Peyer's patch (tissue), 4 donors: Measurements from ENCODE around the gene ZMIZ1. TPM values are rescaled to one million over a fixed set of nuclear protein-coding genes. Genes with fewer than 3 reads are reported as not detected.

Experiments
- DNase-seq, 3 donors: peaks; one replicate each; pipeline ENCODE4 v3.0.0-alpha.2; 2017 to 2019
- H3K27ac ChIP-seq, 4 donors: fragments of 200-600 bp; sonication (generic); one replicate each; pipeline ENCODE4 v1.5.1; 2016 to 2019
- H3K27me3 ChIP-seq, 2 donors: fragments of 200-600 bp; sonication (generic); one replicate each; pipeline ENCODE4 v1.5.1; 2019
- H3K36me3 ChIP-seq, 3 donors: fragments of 200-600 bp; sonication (generic); one replicate each; pipeline ENCODE4 v1.5.1; 2016 to 2019
- H3K4me1 ChIP-seq, 4 donors: fragments of 200-600 bp; sonication (generic); one replicate each; pipeline ENCODE4 v1.5.1; 2016 to 2019
- H3K4me3 ChIP-seq, 4 donors: fragments of 200-600 bp; sonication (generic); 1 replicate in 3 of 4; 2 replicates in 1 of 4; pipeline ENCODE4 v1.5.1; 2016 to 2019; ENCODE audit warnings: mild to moderate bottlenecking in 1 of 4
- H3K9me3 ChIP-seq, 4 donors: fragments of 200-600 bp; sonication (generic); one replicate each; pipeline ENCODE4 v1.5.1; 2016 to 2019; ENCODE audit warnings: mild to moderate bottlenecking in 1 of 4
- POLR2A ChIP-seq, 2 donors: fragments of 450-650 bp; IDR thresholded peaks; one replicate each; pipeline ENCODE4 v1.5.1; 2017; ENCODE audit warnings: antibody characterized with exemption in 2 of 2, mild to moderate bottlenecking in 2 of 2, moderate library complexity in 2 of 2
- total RNA-seq, 4 donors: library from RNA; depleted of rRNA; stranded (reverse); fragments of >200 nt; gene quantifications; one replicate each; pipeline ENCODE4 v1.1.0, GENCODE V29; 2016
- TF ChIP-seq, protein P1 (sequence below), 6 experiments: fragments of 450-650 bp in 4 of 6; fragments of 200-600 bp in 2 of 6; sonication (generic) in 1 of 6; IDR thresholded peaks; one replicate each; pipeline ENCODE4 v1.5.1; 2017 to 2019; ENCODE audit warnings: antibody characterized with exemption in 6 of 6, mild to moderate bottlenecking in 3 of 6, moderate library complexity in 1 of 6

Gene ZMIZ1
- total RNA-seq, 4 donors from 2014 or later: 40.4 to 86.7 (median 73.2) TPM

DNA sequence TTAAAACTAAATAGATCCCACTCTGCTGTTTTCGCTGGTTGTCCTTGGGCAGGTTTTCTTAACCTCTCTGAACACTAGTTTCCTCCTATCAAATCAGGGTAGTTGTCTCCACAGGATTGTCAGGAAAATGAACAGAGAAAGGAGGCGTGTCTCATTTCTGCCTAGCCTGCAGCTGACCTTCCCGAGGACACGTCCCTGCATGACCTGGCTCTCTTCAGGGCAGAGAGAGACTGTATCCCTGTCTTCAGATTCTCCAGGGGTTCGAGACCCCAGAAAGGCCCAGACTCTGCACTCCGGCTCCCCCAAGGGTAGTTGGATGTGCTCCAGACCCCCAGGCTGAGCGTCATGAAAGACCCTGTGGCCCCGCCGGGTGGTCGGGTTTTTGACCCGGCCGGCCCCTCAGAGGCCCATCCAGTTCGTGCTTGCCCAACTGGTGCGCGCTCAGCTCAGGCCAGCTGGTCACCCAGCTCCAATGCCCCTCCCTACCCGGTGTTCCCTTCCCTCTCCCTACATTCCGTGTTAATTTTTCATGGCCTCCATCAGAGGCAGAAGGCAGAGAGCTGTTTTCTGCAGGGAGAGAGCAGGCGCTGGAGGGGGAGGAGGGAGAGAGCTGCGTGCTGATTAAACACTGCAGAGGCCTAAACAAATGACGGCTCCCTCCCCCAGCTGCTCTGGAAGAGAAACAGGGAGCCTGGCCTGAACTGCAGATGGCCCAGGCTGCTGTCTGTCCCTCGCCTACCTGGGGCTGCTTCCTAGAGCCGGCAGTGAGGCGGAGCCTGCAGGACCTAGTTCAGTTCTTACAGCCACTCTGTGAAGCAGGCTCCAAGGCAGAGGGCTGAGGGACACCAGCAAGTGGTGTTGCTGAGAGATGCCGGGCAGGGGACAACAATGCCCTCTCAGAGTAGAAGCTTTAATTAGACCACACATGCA is 192.3 kb downstream of the ZMIZ1 start:
- H3K4me3 ChIP-seq: no peak overlapping the region
- DNase-seq: no peak
- no peaks in the 10 kb centered on the region for H3K27me3 ChIP-seq
- peaks cover 0 to 23% (median 0%) of the 10 kb centered on the region in 3 donors for H3K36me3 ChIP-seq
- TF ChIP-seq, protein P1, sequence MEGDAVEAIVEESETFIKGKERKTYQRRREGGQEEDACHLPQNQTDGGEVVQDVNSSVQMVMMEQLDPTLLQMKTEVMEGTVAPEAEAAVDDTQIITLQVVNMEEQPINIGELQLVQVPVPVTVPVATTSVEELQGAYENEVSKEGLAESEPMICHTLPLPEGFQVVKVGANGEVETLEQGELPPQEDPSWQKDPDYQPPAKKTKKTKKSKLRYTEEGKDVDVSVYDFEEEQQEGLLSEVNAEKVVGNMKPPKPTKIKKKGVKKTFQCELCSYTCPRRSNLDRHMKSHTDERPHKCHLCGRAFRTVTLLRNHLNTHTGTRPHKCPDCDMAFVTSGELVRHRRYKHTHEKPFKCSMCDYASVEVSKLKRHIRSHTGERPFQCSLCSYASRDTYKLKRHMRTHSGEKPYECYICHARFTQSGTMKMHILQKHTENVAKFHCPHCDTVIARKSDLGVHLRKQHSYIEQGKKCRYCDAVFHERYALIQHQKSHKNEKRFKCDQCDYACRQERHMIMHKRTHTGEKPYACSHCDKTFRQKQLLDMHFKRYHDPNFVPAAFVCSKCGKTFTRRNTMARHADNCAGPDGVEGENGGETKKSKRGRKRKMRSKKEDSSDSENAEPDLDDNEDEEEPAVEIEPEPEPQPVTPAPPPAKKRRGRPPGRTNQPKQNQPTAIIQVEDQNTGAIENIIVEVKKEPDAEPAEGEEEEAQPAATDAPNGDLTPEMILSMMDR (IDR thresholded peaks at IDR 0.05): no peak
- no peak for TF ChIP-seq POLR2A (IDR thresholded peaks at IDR 0.05)
- H3K9me3 ChIP-seq: no peaks in the 10 kb centered on the region
- peaks cover 0 to 24% (median 2%) of the 10 kb centered on the region in 4 donors for H3K4me1 ChIP-seq
- H3K27ac ChIP-seq: peak overlapping the region in 3 of 4 donors; percentile 10 to 63 (median 35)

DNA sequence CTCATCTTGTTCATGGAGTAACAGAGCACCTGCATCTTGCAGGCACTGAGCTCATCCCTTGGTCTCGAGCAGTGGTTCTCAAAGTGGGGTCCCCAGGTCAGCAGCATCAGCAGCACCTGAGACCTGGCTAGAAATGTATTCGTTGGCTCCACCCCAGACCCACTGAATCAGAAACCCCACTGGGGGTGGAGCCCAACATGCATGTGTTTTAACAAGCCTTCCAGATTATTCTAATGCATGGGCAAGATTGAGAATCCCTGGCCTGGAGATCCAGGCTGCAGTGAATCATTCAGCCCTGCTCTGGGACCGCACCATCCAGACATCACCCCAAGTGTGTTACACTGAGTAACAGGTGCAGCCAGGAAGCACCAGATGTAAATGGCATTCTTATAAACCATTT is 193.4 kb downstream of the ZMIZ1 start:
- H3K4me1 ChIP-seq: peaks cover 0 to 34% (median 10%) of the 10 kb centered on the region in 4 donors
- no peak overlapping the region for H3K4me3 ChIP-seq
- H3K36me3 ChIP-seq: peaks cover 0 to 17% (median 0%) of the 10 kb centered on the region in 3 donors
- no peak for DNase-seq
- no peak for TF ChIP-seq POLR2A (IDR thresholded peaks at IDR 0.05)
- TF ChIP-seq, protein P1 (IDR thresholded peaks at IDR 0.05): no peak
- H3K27ac ChIP-seq: peak overlapping the region in 2 of 4 donors; percentile 17 to 63
- no peaks in the 10 kb centered on the region for H3K9me3 ChIP-seq
- H3K27me3 ChIP-seq: no peaks in the 10 kb centered on the region

DNA sequence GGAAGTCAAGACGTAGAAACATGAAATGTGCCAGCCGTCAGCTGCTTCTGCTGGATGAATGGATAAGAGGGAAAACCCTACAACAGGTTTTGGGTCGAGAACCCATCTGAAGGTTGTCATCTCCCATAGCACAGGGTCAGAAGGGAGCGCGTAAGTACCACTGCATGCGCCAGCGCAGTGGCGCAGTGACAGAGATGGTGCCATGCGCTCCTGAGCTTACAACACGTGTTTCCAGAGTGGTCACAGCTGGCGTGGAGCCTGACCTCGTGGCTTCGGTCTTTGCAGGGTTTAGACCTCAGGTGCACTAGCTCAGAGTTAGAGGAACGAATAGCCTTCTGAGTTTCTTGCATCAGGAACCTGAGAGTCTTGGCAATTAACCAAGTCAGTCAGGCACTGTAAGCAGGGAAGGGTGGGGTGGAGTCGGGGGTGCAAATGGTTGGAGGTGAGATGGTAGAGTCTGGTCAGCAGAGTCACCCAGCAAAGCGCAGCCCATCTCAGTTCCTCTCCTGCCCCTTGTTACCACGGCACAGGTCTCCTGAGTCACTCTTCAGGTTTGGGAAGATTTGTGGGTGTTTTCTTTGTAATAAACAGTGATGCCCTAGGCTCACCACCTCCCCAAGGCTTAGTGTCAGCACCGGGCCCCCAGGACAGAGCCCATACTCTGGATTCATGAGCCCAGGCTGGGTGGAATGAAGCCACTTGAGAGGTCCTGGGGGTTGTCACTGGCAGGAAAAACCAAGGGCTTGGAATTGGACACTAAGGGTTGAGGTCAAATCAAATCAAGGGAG is 194.4 kb downstream of the ZMIZ1 start:
- Histone ChIP-seq H3K4me1 (peaks cover 0 to 43% (median 15%) of the 10 kb centered on the region in 4 donors), H3K27ac (peak overlapping the region in 2 of 4 donors; percentile 26 to 40), H3K4me3 (no peak overlapping the region), H3K27me3 (no peaks in the 10 kb centered on the region), H3K36me3 (peaks cover 0 to 14% (median 0%) of the 10 kb centered on the region in 3 donors), H3K9me3 (no peaks in the 10 kb centered on the region)
- no peak for DNase-seq
- TF ChIP-seq, protein P1 (IDR thresholded peaks at IDR 0.05): no peak
- TF ChIP-seq POLR2A (IDR thresholded peaks at IDR 0.05): no peak

GRCh38 chr10:79263939-79264338 is 195.2 kb downstream of the ZMIZ1 start:
- DNase-seq: no peak
- H3K36me3 ChIP-seq: peaks cover 0 to 18% (median 0%) of the 10 kb centered on the region in 3 donors
- H3K4me3 ChIP-seq: no peak overlapping the region
- no peaks in the 10 kb centered on the region for H3K27me3 ChIP-seq
- H3K4me1 ChIP-seq: peaks cover 0 to 46% (median 17%) of the 10 kb centered on the region in 4 donors
- H3K27ac ChIP-seq: peak overlapping the region in 1 of 4 donors; percentile 40
- no peaks in the 10 kb centered on the region for H3K9me3 ChIP-seq
- no peak for TF ChIP-seq POLR2A (IDR thresholded peaks at IDR 0.05)
- TF ChIP-seq, protein P1 (IDR thresholded peaks at IDR 0.05): no peak

DNA sequence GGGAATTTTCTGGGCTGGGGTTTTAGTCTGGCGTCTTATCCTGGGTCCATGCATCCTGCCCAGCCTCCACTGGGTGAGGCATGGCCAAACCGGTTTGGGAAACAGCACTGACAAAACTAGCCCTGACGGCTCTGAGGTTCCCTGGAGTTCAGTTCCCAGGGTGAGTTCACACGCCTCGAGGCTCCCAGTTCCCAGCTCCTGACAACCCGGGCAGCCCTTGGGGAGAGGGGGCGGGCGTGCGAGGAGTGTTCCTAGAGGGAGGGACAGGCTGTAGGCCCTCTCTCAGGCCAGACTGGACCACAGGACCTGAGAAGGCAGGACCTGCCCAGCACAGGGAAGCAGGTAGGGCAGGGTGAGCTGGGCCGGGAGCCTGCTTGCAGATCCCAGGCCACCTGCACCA is 196.2 kb downstream of the ZMIZ1 start:
- TF ChIP-seq, protein P1 (IDR thresholded peaks at IDR 0.05): no peak
- no peak for TF ChIP-seq POLR2A (IDR thresholded peaks at IDR 0.05)
- Histone ChIP-seq H3K4me1 (peaks cover 0 to 48% (median 17%) of the 10 kb centered on the region in 4 donors), H3K27ac (peak overlapping the region in 2 of 4 donors; percentile 71 to 75)

More for the DNA sequence above, 196.2 kb downstream of the ZMIZ1 start:
- H3K27me3 ChIP-seq: no peaks in the 10 kb centered on the region
- no peak for DNase-seq
- no peaks in the 10 kb centered on the region for H3K9me3 ChIP-seq
- peaks cover 0 to 18% (median 0%) of the 10 kb centered on the region in 3 donors for H3K36me3 ChIP-seq
- no peak overlapping the region for H3K4me3 ChIP-seq
